OCI-LY1 (cell line): ENCODE results near the gene SPTY2D1.

Experiments used
- EZH2 ChIP-seq: fragments of 200-600 bp; sonication (generic), shearing (Covaris generic); IDR thresholded peaks from 2 replicates; pipeline ENCODE4 v1.8.0; 2017; ENCODE audit warnings: borderline replicate concordance, mixed run types, mild to moderate bottlenecking, antibody characterized with exemption, low read length, moderate library complexity, mixed read lengths
- TF ChIP-seq, protein P1 (sequence below): fragments of 200-600 bp; sonication (generic), shearing (Covaris generic); IDR thresholded peaks from 2 replicates; pipeline ENCODE4 v1.5.1; 2017; ENCODE audit warnings: mild to moderate bottlenecking, antibody characterized with exemption, low read length, moderate library complexity, mixed read lengths

DNA sequence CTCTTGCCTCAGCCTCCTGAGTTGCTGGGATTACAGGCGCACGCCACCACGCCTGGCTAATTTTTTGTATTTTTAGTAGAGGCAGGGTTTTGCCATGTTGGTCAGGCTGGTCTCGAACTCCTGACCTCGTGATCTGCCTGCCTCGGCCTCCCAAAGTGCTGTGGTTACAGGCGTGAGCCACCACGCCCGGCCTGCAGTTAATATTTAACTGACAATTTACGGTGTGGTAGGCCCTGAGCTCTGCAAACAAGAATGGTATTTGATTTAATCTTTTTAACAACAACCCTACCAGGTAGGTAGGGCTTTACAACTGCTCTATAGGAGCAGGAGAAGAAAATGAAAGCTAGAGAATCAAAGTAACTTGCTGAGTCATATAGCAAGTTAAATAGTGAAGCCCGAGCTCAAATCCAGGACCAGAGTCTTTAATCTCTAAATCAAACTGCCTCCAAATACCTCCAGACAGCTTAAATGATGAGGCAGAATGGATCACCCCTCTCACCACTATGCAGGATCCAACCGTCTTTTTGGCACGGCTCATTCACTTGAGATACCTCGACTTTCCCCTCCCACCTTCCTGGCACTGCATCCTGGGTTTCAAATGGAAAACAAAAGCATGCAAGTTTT lies 55.1 kb downstream of the SPTY2D1 start:
- TF ChIP-seq, protein P1, sequence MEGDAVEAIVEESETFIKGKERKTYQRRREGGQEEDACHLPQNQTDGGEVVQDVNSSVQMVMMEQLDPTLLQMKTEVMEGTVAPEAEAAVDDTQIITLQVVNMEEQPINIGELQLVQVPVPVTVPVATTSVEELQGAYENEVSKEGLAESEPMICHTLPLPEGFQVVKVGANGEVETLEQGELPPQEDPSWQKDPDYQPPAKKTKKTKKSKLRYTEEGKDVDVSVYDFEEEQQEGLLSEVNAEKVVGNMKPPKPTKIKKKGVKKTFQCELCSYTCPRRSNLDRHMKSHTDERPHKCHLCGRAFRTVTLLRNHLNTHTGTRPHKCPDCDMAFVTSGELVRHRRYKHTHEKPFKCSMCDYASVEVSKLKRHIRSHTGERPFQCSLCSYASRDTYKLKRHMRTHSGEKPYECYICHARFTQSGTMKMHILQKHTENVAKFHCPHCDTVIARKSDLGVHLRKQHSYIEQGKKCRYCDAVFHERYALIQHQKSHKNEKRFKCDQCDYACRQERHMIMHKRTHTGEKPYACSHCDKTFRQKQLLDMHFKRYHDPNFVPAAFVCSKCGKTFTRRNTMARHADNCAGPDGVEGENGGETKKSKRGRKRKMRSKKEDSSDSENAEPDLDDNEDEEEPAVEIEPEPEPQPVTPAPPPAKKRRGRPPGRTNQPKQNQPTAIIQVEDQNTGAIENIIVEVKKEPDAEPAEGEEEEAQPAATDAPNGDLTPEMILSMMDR, result no peak
- no peak for TF ChIP-seq EZH2
